ENCODE data around the gene FER. TPM values are rescaled to one million over a fixed set of nuclear protein-coding genes. Genes with fewer than 3 reads are reported as not detected.
"Not testable (repeated sequence)": the region's sequence is repeated elsewhere in the genome, so short reads cannot be mapped to it uniquely, and the experiment has no call there.

Gene FER
- total RNA-seq, 2 donors from 2014 or later = 9.8 to 15.1 TPM

DNA sequence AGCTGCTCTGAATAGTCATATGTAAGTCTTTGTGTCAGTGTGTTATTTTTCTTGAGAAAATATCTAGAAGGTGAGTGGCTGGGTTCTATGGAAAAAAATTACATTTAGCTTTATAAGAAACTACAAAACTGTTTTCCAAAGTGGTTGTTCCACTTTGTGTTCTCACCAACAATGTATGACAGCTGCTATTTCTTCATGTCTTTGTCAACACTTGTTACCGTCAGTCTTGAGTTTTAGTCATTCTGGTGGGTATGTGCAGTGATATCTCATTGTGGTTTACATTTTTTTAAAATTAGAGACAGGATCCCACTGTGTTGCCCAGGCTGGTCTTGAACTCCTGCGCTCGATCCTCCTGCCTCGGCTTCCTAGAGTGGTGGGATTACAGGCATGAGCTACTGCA, 415.6 kb downstream of the FER start:
- H3K4me3 Mint-ChIP-seq = no peak overlapping the region
- no peak for DNase-seq

GRCh38 chr5:109164001-109164400, 416.3 kb downstream of the FER start:
- Mint-ChIP-seq H3K4me1 (no peaks in the 10 kb centered on the region), H3K4me3 (no peak overlapping the region), H3K36me3 (ENCODE audit: low read depth) (peaks cover 2% of the 10 kb centered on the region), H3K27me3 (no peaks in the 10 kb centered on the region), H3K27ac (no peak overlapping the region)
- ATAC-seq = no peak
- no peak for DNase-seq
- no peaks in the 10 kb centered on the region for H3K9me3 ChIP-seq (ENCODE audit: control insufficient read depth, low read length, poor library complexity, severe bottlenecking)

More for the DNA sequence above, 415.6 kb downstream of the FER start:
- H3K27me3 Mint-ChIP-seq = no peaks in the 10 kb centered on the region
- H3K9me3 ChIP-seq (ENCODE audit: control insufficient read depth, low read length, poor library complexity, severe bottlenecking) = no peaks in the 10 kb centered on the region
- no peak for ATAC-seq
- H3K27ac Mint-ChIP-seq = no peak overlapping the region
- H3K36me3 Mint-ChIP-seq (ENCODE audit: low read depth) = peaks cover 2% of the 10 kb centered on the region
- H3K4me1 Mint-ChIP-seq = no peaks in the 10 kb centered on the region

DNA sequence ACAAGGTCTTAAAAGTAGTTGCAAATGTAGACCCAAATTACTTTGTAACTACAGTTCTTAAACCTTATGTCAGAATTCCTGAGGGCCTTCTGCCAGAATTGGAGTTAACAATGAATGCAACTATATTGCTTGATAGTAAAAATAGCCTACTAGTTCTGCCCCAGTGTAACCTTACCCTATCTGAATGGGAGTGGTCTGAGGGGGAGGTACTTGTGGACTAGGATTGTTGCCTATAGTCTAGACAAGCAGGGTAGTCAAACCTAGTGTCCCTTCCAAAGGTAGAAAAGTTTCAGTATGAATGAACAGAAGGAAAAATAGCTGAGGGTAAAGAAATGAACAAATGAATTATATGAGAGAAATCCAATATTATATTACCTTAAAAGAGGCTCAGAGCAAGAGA, 419.9 kb downstream of the FER start:
- Mint-ChIP-seq H3K4me3 (no peak overlapping the region), H3K36me3 (ENCODE audit: low read depth) (peaks cover 2% of the 10 kb centered on the region)

DNA sequence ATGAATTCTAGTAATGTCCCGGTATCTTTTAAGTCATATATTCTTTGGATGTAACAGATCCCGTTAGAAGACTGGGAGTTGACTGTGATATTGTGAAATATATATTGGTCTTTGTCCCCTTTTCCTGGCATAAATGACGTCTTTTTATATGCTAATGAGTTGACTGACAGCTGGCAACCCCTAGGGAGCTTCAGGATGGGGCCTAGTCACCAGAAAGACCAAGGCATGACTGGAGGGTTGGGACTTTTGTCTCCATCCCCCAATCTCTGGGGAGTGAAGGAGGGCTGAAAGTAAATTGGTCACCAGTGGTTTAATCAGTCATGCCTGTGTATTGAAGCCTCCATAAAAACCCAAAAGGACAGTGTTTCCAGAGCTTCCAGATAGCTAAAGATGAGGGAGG, 420.5 kb downstream of the FER start:
- H3K4me3 Mint-ChIP-seq = peak overlapping the region; percentile 13
- H3K27ac Mint-ChIP-seq = no peak overlapping the region

More for the DNA sequence above, 419.9 kb downstream of the FER start:
- no peaks in the 10 kb centered on the region for H3K4me1 Mint-ChIP-seq
- no peak overlapping the region for H3K27ac Mint-ChIP-seq
- no peaks in the 10 kb centered on the region for H3K27me3 Mint-ChIP-seq
- ATAC-seq = no peak
- H3K9me3 ChIP-seq (ENCODE audit: control insufficient read depth, low read length, poor library complexity, severe bottlenecking) = no peaks in the 10 kb centered on the region
- no peak for DNase-seq

GRCh38 chr5:109170629-109171350, 423.1 kb downstream of the FER start:
- no peaks in the 10 kb centered on the region for H3K4me1 Mint-ChIP-seq
- no peak overlapping the region for H3K27ac Mint-ChIP-seq

More for the DNA sequence above, 420.5 kb downstream of the FER start:
- H3K4me1 Mint-ChIP-seq = no peaks in the 10 kb centered on the region
- H3K27me3 Mint-ChIP-seq = no peaks in the 10 kb centered on the region
- H3K9me3 ChIP-seq (ENCODE audit: control insufficient read depth, low read length, poor library complexity, severe bottlenecking) = no peaks in the 10 kb centered on the region
- peaks cover 2% of the 10 kb centered on the region for H3K36me3 Mint-ChIP-seq (ENCODE audit: low read depth)
- ATAC-seq (no peak), DNase-seq (no peak)

GRCh38 chr5:109171437-109172073, 423.9 kb downstream of the FER start:
- ATAC-seq; H3K4me3 Mint-ChIP-seq; H3K9me3 ChIP-seq (ENCODE audit: control insufficient read depth, low read length, poor library complexity, severe bottlenecking); H3K27me3 Mint-ChIP-seq; H3K27ac Mint-ChIP-seq; DNase-seq; H3K4me1 Mint-ChIP-seq; H3K36me3 Mint-ChIP-seq (ENCODE audit: low read depth): not testable (repeated sequence)

More at GRCh38 chr5:109170629-109171350, 423.1 kb downstream of the FER start:
- no peaks in the 10 kb centered on the region for H3K9me3 ChIP-seq (ENCODE audit: control insufficient read depth, low read length, poor library complexity, severe bottlenecking)
- Mint-ChIP-seq H3K27me3 (no peaks in the 10 kb centered on the region), H3K36me3 (ENCODE audit: low read depth) (no peaks in the 10 kb centered on the region), H3K4me3 (no peak overlapping the region)
- ATAC-seq (no peak), DNase-seq (no peak)

DNA sequence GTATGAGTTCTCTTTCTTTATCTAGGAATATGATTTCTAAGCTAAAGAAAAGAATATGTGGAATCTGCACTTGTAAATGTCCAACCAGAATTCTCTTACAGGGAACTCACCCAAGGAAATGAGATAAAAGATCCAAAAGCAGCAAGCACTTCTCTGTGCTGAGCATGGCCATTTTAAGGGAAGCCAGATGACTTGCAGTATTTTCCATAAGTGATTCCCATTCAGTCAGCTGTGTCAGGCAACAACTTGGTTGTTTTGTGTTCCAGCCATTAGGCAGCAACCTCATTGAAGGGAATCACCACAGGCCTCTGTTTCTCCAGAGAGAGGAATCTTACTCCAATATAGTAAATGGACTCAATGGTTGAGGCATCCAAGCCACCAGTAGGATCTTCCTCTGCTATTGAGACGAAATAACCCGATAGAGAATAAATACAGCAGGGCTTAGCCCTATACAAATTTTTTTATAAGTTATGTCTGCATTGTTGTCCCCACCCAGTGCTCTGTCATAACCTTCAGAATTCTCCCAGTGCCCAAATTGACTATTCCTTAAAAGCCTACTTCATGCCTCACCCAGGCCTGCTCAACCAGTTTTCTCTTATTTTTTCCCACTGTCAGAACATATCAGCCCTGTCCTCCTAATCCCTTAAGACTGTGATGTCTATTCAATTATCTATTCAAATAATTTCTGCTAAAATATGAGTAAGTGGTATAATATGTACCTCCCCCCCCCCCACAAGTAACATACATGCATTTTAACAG, 425.5 kb downstream of the FER start:
- Mint-ChIP-seq H3K36me3 (ENCODE audit: low read depth) (no peaks in the 10 kb centered on the region), H3K27me3 (no peaks in the 10 kb centered on the region), H3K4me1 (no peaks in the 10 kb centered on the region), H3K27ac (no peak overlapping the region), H3K4me3 (no peak overlapping the region)
- DNase-seq (no peak), ATAC-seq (no peak)
- no peaks in the 10 kb centered on the region for H3K9me3 ChIP-seq (ENCODE audit: control insufficient read depth, low read length, poor library complexity, severe bottlenecking)

- no peaks in the 10 kb centered on the region for H3K9me3 ChIP-seq (ENCODE audit: control insufficient read depth, low read length, poor library complexity, severe bottlenecking)
- no peaks in the 10 kb centered on the region for H3K4me1 Mint-ChIP-seq
- H3K27me3 Mint-ChIP-seq = no peaks in the 10 kb centered on the region
- ATAC-seq (no peak), DNase-seq (no peak)
- no peak overlapping the region for H3K4me3 Mint-ChIP-seq
- H3K36me3 Mint-ChIP-seq (ENCODE audit: low read depth) = no peaks in the 10 kb centered on the region
- no peak overlapping the region for H3K27ac Mint-ChIP-seq
Observed at GRCh38 chr5:109177227-109177626, 429.5 kb downstream of the FER start.

DNA sequence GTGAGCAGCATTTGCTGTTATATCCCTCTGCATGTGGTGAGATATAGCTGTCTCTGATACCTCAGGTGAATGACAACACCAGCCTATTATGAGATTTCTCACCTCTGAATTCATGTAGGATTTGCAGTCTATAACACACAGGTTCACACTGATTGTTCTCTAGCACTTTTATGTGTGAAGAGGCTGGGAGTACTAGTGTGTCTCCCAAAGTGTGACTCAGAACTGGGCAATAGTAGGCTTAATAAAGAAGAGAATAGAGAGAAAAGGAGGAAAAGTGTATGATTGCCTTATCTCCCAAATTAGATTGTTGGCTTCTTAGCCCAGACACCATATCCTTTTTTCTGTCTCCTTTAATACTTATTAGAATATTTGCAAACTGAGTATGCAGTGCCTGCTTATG, 430.1 kb downstream of the FER start:
- Mint-ChIP-seq H3K36me3 (ENCODE audit: low read depth) (no peaks in the 10 kb centered on the region), H3K4me1 (no peaks in the 10 kb centered on the region), H3K27ac (no peak overlapping the region), H3K4me3 (no peak overlapping the region), H3K27me3 (no peaks in the 10 kb centered on the region)
- ATAC-seq (no peak), DNase-seq (no peak)
- no peaks in the 10 kb centered on the region for H3K9me3 ChIP-seq (ENCODE audit: control insufficient read depth, low read length, poor library complexity, severe bottlenecking)

GRCh38 chr5:109180668-109181067, 433.0 kb downstream of the FER start:
- H3K4me3 Mint-ChIP-seq = no peak overlapping the region
- ATAC-seq = no peak
- no peaks in the 10 kb centered on the region for H3K36me3 Mint-ChIP-seq (ENCODE audit: low read depth)
- no peak overlapping the region for H3K27ac Mint-ChIP-seq
- H3K4me1 Mint-ChIP-seq = peaks cover 2% of the 10 kb centered on the region
- DNase-seq = no peak
- H3K9me3 ChIP-seq (ENCODE audit: control insufficient read depth, low read length, poor library complexity, severe bottlenecking) = no peaks in the 10 kb centered on the region
- no peaks in the 10 kb centered on the region for H3K27me3 Mint-ChIP-seq

DNA sequence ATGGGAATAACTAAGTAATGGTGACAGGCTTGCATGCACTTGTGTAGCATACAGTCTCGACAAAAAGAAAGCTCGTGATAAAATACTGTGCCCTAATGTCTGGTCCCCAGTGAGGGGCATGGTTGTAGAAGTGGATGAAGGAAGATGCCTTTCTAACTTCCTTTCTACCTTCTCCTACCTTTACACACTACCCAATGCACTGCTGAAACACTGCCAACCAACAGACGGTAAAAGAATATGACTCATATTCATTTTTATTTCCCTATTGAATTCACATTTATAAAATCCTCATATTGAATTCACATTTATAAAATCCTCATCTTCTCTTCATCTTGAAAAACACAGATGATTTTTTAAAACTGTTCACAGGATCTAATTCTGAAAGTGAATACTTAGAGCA, 439.1 kb downstream of the FER start:
- H3K9me3 ChIP-seq (ENCODE audit: control insufficient read depth, low read length, poor library complexity, severe bottlenecking) = peaks cover 2% of the 10 kb centered on the region
- Mint-ChIP-seq H3K27ac (no peak overlapping the region), H3K4me3 (no peak overlapping the region), H3K27me3 (no peaks in the 10 kb centered on the region), H3K36me3 (ENCODE audit: low read depth) (no peaks in the 10 kb centered on the region), H3K4me1 (peaks cover 5% of the 10 kb centered on the region)
- DNase-seq (no peak), ATAC-seq (no peak)

GRCh38 chr5:109191153-109191558, 443.5 kb downstream of the FER start:
- H3K27ac Mint-ChIP-seq = no peak overlapping the region
- peak; percentile 21 for ATAC-seq
- no peak overlapping the region for H3K4me3 Mint-ChIP-seq
- peaks cover 2% of the 10 kb centered on the region for H3K9me3 ChIP-seq (ENCODE audit: control insufficient read depth, low read length, poor library complexity, severe bottlenecking)
- H3K27me3 Mint-ChIP-seq = no peaks in the 10 kb centered on the region
- no peaks in the 10 kb centered on the region for H3K36me3 Mint-ChIP-seq (ENCODE audit: low read depth)
- no peak for DNase-seq
- H3K4me1 Mint-ChIP-seq = peaks cover 3% of the 10 kb centered on the region

GRCh38 chr5:109192027-109192426, 444.3 kb downstream of the FER start:
- H3K27me3 Mint-ChIP-seq = no peaks in the 10 kb centered on the region
- H3K36me3 Mint-ChIP-seq (ENCODE audit: low read depth) = no peaks in the 10 kb centered on the region
- peaks cover 3% of the 10 kb centered on the region for H3K4me1 Mint-ChIP-seq
- H3K4me3 Mint-ChIP-seq = no peak overlapping the region
- no peak for ATAC-seq
- peaks cover 2% of the 10 kb centered on the region for H3K9me3 ChIP-seq (ENCODE audit: control insufficient read depth, low read length, poor library complexity, severe bottlenecking)
- DNase-seq = no peak
- no peak overlapping the region for H3K27ac Mint-ChIP-seq
